K562 (cell line): ENCODE results near the gene DCAF6. TPM values are rescaled to one million over a fixed set of nuclear protein-coding genes. Genes with fewer than 3 reads are reported as not detected.
A peak's percentile ranks its signal among the peaks of the same experiment; 100 is the strongest.

Source experiments
- ARNT ChIP-seq, 2 experiments: fragments of 450-650 bp; IDR thresholded peaks; 2 replicates each; pipeline ENCODE4 v1.6.1; 2016; ENCODE audit warnings: mild to moderate bottlenecking in 1 of 2
- BMI1 ChIP-seq: fragments of 150-350 bp; IDR thresholded peaks from 2 replicates; pipeline ENCODE4 v1.6.1; 2014; ENCODE audit warnings: low read length
- CAMTA2 ChIP-seq: fragments of 250-450 bp; sonication (Bioruptor Pico); conservative IDR thresholded peaks from 2 replicates; pipeline ENCODE4 v1.5.1; 2022
- CBX2 ChIP-seq: fragments of 200-600 bp; sonication (generic); IDR thresholded peaks from one replicate; pipeline ENCODE4 v1.6.1; 2012; ENCODE audit warnings: mild to moderate bottlenecking, low read length, inconsistent platforms; ENCODE audit not compliant: insufficient read depth, poor library complexity, severe bottlenecking
- CBX5 ChIP-seq: IDR thresholded peaks from 2 replicates; pipeline ENCODE4 v1.6.1; 2014; ENCODE audit warnings: low read depth, borderline replicate concordance
- CEBPG ChIP-seq, 3 experiments: fragments of 200-800 bp in 1 of 3; sonication (Bioruptor generic) in 1 of 3; sonication (generic) in 1 of 3; formaldehyde crosslinking in 1 of 3; IDR thresholded peaks in 2 of 3; conservative IDR thresholded peaks in 1 of 3; 2 replicates each; pipeline versions ENCODE4 v1.6.1 to v1.8.0; 2016 to 2022; ENCODE audit warnings: missing compliant biosample characterization in 2 of 3, missing genetic modification characterization in 2 of 3, mild to moderate bottlenecking in 1 of 3, missing genetic modification reagents in 1 of 3
- CHCHD3 ChIP-seq: fragments of 250-450 bp; sonication (Bioruptor Pico); IDR thresholded peaks from 2 replicates; pipeline ENCODE4 v2.1.2; 2022; ENCODE audit warnings: mild to moderate bottlenecking
- FOXK1 ChIP-seq: sonication (generic); formaldehyde crosslinking; IDR thresholded peaks from 2 replicates; pipeline ENCODE4 v1.8.0; 2022; ENCODE audit warnings: missing genetic modification reagents, mild to moderate bottlenecking, borderline replicate concordance
- HDAC2 ChIP-seq: fragments of 450-650 bp; IDR thresholded peaks from 2 replicates; pipeline ENCODE4 v1.6.1; 2016; ENCODE audit warnings: mild to moderate bottlenecking
- HNRNPL ChIP-seq: fragments of 200-400 bp; formaldehyde crosslinking; IDR thresholded peaks from 2 replicates; pipeline ENCODE4 v1.6.1; 2017; ENCODE audit warnings: low read depth, mild to moderate bottlenecking, low read length
- NCOA4 ChIP-seq: fragments of 450-650 bp; IDR thresholded peaks from 2 replicates; pipeline ENCODE4 v1.6.1; 2018; ENCODE audit warnings: mild to moderate bottlenecking; ENCODE audit not compliant: partially characterized antibody
- NFIC ChIP-seq: fragments of 450-650 bp; IDR thresholded peaks from 2 replicates; pipeline ENCODE4 v1.6.1; 2017; ENCODE audit warnings: mild to moderate bottlenecking, inconsistent platforms
- NONO ChIP-seq, 2 experiments: fragments of 200-400 bp in 1 of 2; fragments of 450-650 bp in 1 of 2; formaldehyde crosslinking in 1 of 2; IDR thresholded peaks; 2 replicates each; pipeline ENCODE4 v1.6.1; 2017; ENCODE audit warnings: low read depth in 2 of 2, mild to moderate bottlenecking in 2 of 2, moderate library complexity in 2 of 2, low read length in 1 of 2
- OTX1 ChIP-seq: fragments of 450-650 bp; formaldehyde crosslinking; IDR thresholded peaks from 2 replicates; pipeline ENCODE4 v1.4.0; 2022; ENCODE audit warnings: mild to moderate bottlenecking
- PHF20 ChIP-seq: fragments of 450-650 bp; IDR thresholded peaks from 2 replicates; pipeline ENCODE4 v1.6.1; 2018; ENCODE audit not compliant: partially characterized antibody
- POLR2AphosphoS2 ChIP-seq: IDR thresholded peaks from 2 replicates; pipeline ENCODE4 v1.6.1; 2012; ENCODE audit warnings: low read length, improper control_type of control experiment
- RAD21 ChIP-seq, 2 experiments: fragments of 250-450 bp in 1 of 2; fragments of 450-650 bp in 1 of 2; sonication (Bioruptor Pico) in 1 of 2; formaldehyde crosslinking in 1 of 2; IDR thresholded peaks in 1 of 2; conservative IDR thresholded peaks in 1 of 2; 2 replicates each; pipeline versions ENCODE4 v1.4.0 to v1.8.0; 2020 to 2022; ENCODE audit warnings: mild to moderate bottlenecking in 2 of 2, moderate library complexity in 1 of 2
- SAFB ChIP-seq: fragments of 200-400 bp; formaldehyde crosslinking; IDR thresholded peaks from 2 replicates; pipeline ENCODE4 v1.6.1; 2017; ENCODE audit warnings: low read depth, low read length, borderline replicate concordance
- SIN3A ChIP-seq, 2 experiments: fragments of 150-350 bp in 1 of 2; IDR thresholded peaks; 2 replicates each; pipeline ENCODE4 v1.6.1; 2011 to 2016; ENCODE audit warnings: borderline replicate concordance in 2 of 2, low read depth in 2 of 2, low read length in 2 of 2, mild to moderate bottlenecking in 2 of 2, moderate library complexity in 2 of 2; ENCODE audit not compliant: control insufficient read depth in 1 of 2
- SMARCB1 ChIP-seq: IDR thresholded peaks from 2 replicates; pipeline ENCODE4 v1.6.1; 2011; ENCODE audit warnings: improper control_type of control experiment, low read depth; ENCODE audit not compliant: insufficient read length
- SP2 ChIP-seq: IDR thresholded peaks from 2 replicates; pipeline ENCODE4 v1.6.1; 2011; ENCODE audit warnings: mild to moderate bottlenecking, low read depth, low read length, moderate library complexity; ENCODE audit not compliant: poor library complexity, severe bottlenecking; ENCODE audit errors: extremely low read depth
- XRCC3 ChIP-seq: fragments of 450-650 bp; IDR thresholded peaks from 2 replicates; pipeline ENCODE4 v1.6.1; 2017; ENCODE audit warnings: mild to moderate bottlenecking, moderate library complexity
- ZBTB33 ChIP-seq: sonication (generic); formaldehyde crosslinking; IDR thresholded peaks from 2 replicates; pipeline ENCODE4 v1.8.1; 2023; ENCODE audit warnings: mild to moderate bottlenecking, missing genetic modification reagents
- ZNF184 ChIP-seq: sonication (generic); formaldehyde crosslinking; IDR thresholded peaks from 2 replicates; pipeline ENCODE4 v1.5.0; 2020; ENCODE audit warnings: missing genetic modification reagents
- ZNF764 ChIP-seq: fragments of 250-450 bp; sonication (Bioruptor Pico); IDR thresholded peaks from 2 replicates; pipeline ENCODE4 v1.4.0; 2020; ENCODE audit warnings: low read depth, mild to moderate bottlenecking, moderate library complexity
- ZNF778 ChIP-seq: fragments of 450-650 bp; formaldehyde crosslinking; IDR thresholded peaks from 2 replicates; pipeline ENCODE4 v1.4.0; 2020; ENCODE audit warnings: mild to moderate bottlenecking, moderate library complexity
- polyA plus RNA-seq, 8 experiments: library from polyadenylated mRNA; depleted of rRNA in 4 of 8; stranded (reverse) in 5 of 8; unstranded in 3 of 8; fragments of >200 nt; fragmentation: Nextera tagmentation in 2 of 8; fragmentation: Illumina TruSeq in 1 of 8; extraction: Ambion mirVana in 2 of 8; extraction: Trizol in 1 of 8; gene quantifications; 2 replicates each; pipeline versions ENCODE4 v1.2.1 to v1.2.3, GENCODE V29; 2011 to 2014; ENCODE audit warnings: inconsistent platforms in 1 of 8, missing spikeins in 1 of 8
- total RNA-seq, 7 experiments: library from RNA; depleted of rRNA in 6 of 7; stranded (reverse); fragments of >200 nt in 6 of 7; fragmentation: Illumina TruSeq in 2 of 7; extraction: Trizol in 2 of 7; gene quantifications; 2 replicates each; pipeline versions ENCODE4 v1.2.1 to v1.2.3, GENCODE V29; 2011 to 2021; ENCODE audit warnings: low replicate concordance in 1 of 7
- TF ChIP-seq, protein P1 (sequence below): fragments of 450-650 bp; IDR thresholded peaks from 2 replicates; pipeline ENCODE4 v1.6.1; 2016; ENCODE audit warnings: antibody characterized with exemption

The DCAF6 gene
- total and polyA plus RNA-seq, 9 of the 15 experiments (the other 6 are each of a cell fraction or from before 2014, with no cell fraction given): 19.1 to 102 (median 46.3) TPM

DNA sequence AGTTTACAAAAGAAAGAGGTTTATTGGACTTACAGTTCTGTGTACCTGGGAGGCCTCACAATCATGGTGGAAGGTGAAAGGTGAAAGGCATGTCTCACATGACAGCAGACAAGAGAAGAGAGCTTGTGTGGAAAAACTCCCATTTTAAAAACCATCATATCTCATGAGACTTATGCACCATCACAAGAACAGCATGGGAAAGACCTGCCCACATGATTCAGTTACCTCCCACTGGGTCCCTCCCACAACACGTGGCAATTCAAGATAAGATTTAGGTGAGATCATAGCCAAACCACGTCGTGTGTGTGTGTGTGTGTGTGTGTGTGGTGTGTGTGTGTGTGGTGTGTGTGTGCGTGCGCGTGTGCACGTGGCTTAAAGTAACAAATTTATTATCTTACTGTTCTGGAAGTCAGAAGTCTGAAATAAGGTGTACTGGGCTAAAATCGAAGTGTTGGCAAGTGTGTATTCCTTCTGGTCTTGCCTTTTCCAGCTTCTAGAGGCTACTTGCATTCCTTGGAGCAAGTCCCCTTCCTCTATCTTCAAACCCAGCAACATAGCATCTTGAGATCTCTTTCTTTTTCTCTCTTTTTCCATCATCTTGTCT, 48.5 kb downstream of the DCAF6 start (continued):
- TF ChIP-seq SIN3A (IDR thresholded peaks at IDR 0.05; ENCODE audit: borderline replicate concordance in 2 of 2, control insufficient read depth in 1 of 2, low read depth in 2 of 2, low read length in 2 of 2) (no peak; a peak in 1 of 4 replicates), ARNT (IDR thresholded peaks at IDR 0.05) (peak; percentile 97 to 99), HNRNPL (no peak), NONO (IDR thresholded peaks at IDR 0.05; ENCODE audit: low read depth in 2 of 2, low read length in 1 of 2) (no peak; a peak in 1 of 4 replicates), ZBTB33 (peak; percentile 75), CEBPG (CRISPR knock-in tag; IDR thresholded peaks at IDR 0.05) (no peak), CEBPG (tag; conservative IDR thresholded peaks at IDR 0.05 in 1 of 2, IDR thresholded peaks at IDR 0.05 in 1 of 2) (no peak), CHCHD3 (CRISPR knock-in tag) (no peak), SP2 (no peak), BMI1 (no peak), ZNF184 (CRISPR knock-in tag) (no peak), XRCC3 (no peak), NCOA4 (no peak), RAD21 (CRISPR knock-in tag; conservative IDR thresholded peaks at IDR 0.05 in 1 of 2, IDR thresholded peaks at IDR 0.05 in 1 of 2) (peak in 1 of 2 experiments; percentile 15; a peak in 1 of 4 replicates), PHF20 (no peak), FOXK1 (CRISPR knock-in tag) (0 out of 2 replicates have a peak, but pooled peaks have one; percentile 60), ZNF778 (CRISPR knock-in tag) (no peak), HDAC2 (peak; percentile 91), POLR2AphosphoS2 (no peak), CBX2 (no peak), CBX5 (no peak), NFIC (peak; percentile 82), OTX1 (CRISPR knock-in tag) (peak; percentile 98), SAFB (no peak), CAMTA2 (CRISPR knock-in tag) (no peak), ZNF764 (CRISPR knock-in tag) (no peak), SMARCB1 (peak; percentile 88)
- TF ChIP-seq, protein P1, sequence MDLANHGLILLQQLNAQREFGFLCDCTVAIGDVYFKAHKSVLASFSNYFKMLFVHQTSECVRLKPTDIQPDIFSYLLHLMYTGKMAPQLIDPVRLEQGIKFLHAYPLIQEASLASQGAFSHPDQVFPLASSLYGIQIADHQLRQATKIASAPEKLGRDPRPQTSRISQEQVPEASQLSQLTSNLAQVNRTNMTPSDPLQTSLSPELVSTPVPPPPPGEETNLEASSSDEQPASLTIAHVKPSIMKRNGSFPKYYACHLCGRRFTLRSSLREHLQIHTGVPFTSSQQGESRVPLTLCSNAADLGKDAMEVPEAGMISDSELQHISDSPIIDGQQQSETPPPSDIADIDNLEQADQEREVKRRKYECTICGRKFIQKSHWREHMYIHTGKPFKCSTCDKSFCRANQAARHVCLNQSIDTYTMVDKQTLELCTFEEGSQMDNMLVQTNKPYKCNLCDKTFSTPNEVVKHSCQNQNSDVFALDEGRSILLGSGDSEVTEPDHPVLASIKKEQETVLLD: peak; percentile 86
